ENCODE measurements around the gene SLC17A9.
A peak's percentile ranks its signal among the peaks of the same experiment; 100 is the strongest.

DNA sequence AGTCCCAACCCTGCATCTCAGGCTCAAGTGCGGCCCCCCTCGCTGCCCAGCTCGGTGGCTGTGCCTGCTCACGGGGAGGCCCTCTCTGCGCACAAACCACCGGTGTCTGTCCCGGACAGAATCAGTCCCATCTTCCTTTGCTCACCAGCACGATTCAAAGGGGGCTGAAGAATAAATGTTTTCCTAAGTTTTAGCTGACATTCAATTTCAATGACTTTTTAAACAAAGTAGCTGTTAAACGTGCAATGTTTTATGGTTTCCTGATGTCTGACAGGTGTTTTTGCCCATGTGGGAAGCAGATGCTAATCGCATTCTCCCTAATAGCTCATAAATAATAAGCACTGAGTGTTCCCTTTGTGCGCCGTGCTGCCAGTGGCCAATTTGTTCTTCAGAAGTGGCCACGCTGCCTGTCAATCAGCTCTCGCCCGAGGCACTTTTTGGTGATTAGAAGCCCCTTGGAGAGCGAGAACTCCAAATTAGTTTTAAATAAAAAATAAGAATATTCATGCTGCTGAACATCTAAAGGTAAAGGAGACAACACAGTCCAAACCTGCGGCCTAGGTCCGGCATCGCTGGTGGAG, 28.0 kb downstream of the SLC17A9 start:
- TF ChIP-seq, protein P1, sequence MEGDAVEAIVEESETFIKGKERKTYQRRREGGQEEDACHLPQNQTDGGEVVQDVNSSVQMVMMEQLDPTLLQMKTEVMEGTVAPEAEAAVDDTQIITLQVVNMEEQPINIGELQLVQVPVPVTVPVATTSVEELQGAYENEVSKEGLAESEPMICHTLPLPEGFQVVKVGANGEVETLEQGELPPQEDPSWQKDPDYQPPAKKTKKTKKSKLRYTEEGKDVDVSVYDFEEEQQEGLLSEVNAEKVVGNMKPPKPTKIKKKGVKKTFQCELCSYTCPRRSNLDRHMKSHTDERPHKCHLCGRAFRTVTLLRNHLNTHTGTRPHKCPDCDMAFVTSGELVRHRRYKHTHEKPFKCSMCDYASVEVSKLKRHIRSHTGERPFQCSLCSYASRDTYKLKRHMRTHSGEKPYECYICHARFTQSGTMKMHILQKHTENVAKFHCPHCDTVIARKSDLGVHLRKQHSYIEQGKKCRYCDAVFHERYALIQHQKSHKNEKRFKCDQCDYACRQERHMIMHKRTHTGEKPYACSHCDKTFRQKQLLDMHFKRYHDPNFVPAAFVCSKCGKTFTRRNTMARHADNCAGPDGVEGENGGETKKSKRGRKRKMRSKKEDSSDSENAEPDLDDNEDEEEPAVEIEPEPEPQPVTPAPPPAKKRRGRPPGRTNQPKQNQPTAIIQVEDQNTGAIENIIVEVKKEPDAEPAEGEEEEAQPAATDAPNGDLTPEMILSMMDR (IDR thresholded peaks at IDR 0.05; ENCODE audit: insufficient read depth, low read depth, low read length) = no peak
- peak; percentile 82 for TF ChIP-seq EZH2 (IDR thresholded peaks at IDR 0.05; ENCODE audit: insufficient read depth, low read length)
